Activated CD4-positive, alpha-beta T cell treated with anti-CD3 and anti-CD28 coated beads, Interleukin-2, amount 50 U/mL, for 4 hours (primary cell): ENCODE measurements around the gene MRPL1.

Source experiments
- DNase-seq, 2 experiments: peaks; one replicate each; pipeline ENCODE4 v3.0.0-alpha.2; 2020

MRPL1 gene

GRCh38 chr4:77990456-77990855 lies 127.8 kb downstream of the MRPL1 start:
- DNase-seq = no peak

GRCh38 chr4:77990904-77991358 lies 128.3 kb downstream of the MRPL1 start:
- DNase-seq = no peak

GRCh38 chr4:77992581-77992980 lies 130.0 kb downstream of the MRPL1 start:
- no peak for DNase-seq

GRCh38 chr4:77994194-77994721 lies 131.6 kb downstream of the MRPL1 start:
- no peak for DNase-seq

GRCh38 chr4:77996076-77996475 lies 133.4 kb downstream of the MRPL1 start:
- no peak for DNase-seq

GRCh38 chr4:78001531-78001930 lies 138.9 kb downstream of the MRPL1 start:
- DNase-seq = no peak

- no peak for DNase-seq
Observed at GRCh38 chr4:78002260-78002659, 139.6 kb downstream of the MRPL1 start.
